OCI-LY1 (cell line): ENCODE measurements around the gene MYD88.
A peak's percentile ranks its signal among the peaks of the same experiment; 100 is the strongest.

ENCODE experiments used
- H2AFZ ChIP-seq: fragments of 200-600 bp; sonication (generic), shearing (Covaris generic); 2 replicates; pipeline ENCODE4 v1.6.0; 2014; ENCODE audit warnings: antibody characterized with exemption, mild to moderate bottlenecking, low read length
- H3F3A ChIP-seq: fragments of 200-600 bp; sonication (generic), shearing (Covaris generic); 2 replicates; pipeline ENCODE4 v1.6.0; 2014; ENCODE audit warnings: mild to moderate bottlenecking, antibody characterized with exemption, low read length, moderate library complexity; ENCODE audit not compliant: insufficient read depth
- H3K27ac ChIP-seq: fragments of 200-600 bp; sonication (generic); 2 replicates; pipeline ENCODE4 v1.5.1; 2014; ENCODE audit warnings: low read length, mixed run types, mild to moderate bottlenecking, low read depth; ENCODE audit not compliant: poor library complexity, severe bottlenecking
- H3K27me3 ChIP-seq: fragments of 200-600 bp; sonication (generic); 2 replicates; pipeline ENCODE4 v1.6.0; 2014; ENCODE audit warnings: antibody characterized with exemption, mild to moderate bottlenecking, low read length, moderate library complexity; ENCODE audit not compliant: insufficient read depth
- H3K36me3 ChIP-seq: fragments of 200-600 bp; sonication (generic); 2 replicates; pipeline ENCODE4 v1.6.1; 2014; ENCODE audit warnings: mild to moderate bottlenecking, antibody characterized with exemption, low read length, moderate library complexity, mixed read lengths; ENCODE audit not compliant: insufficient read depth
- H3K4me1 ChIP-seq: fragments of 200-600 bp; sonication (generic); 2 replicates; pipeline ENCODE4 v1.5.1; 2014; ENCODE audit warnings: mild to moderate bottlenecking, low read length, moderate library complexity; ENCODE audit not compliant: insufficient read depth, severe bottlenecking
- H3K4me2 ChIP-seq: fragments of 200-600 bp; sonication (generic), shearing (Covaris generic); 2 replicates; pipeline ENCODE4 v1.6.1; 2014; ENCODE audit warnings: low read length
- H3K4me3 ChIP-seq: fragments of 200-600 bp; sonication (generic); 2 replicates; pipeline ENCODE4 v1.5.1; 2014; ENCODE audit warnings: low read length, low read depth, mild to moderate bottlenecking, mixed read lengths; ENCODE audit not compliant: poor library complexity, severe bottlenecking
- H3K79me2 ChIP-seq: fragments of 200-600 bp; shearing (Covaris generic); 2 replicates; pipeline ENCODE4 v1.6.1; 2016; ENCODE audit warnings: mixed run types, low read length, mixed read lengths; ENCODE audit not compliant: insufficient read depth
- H3K9ac ChIP-seq: fragments of 200-600 bp; sonication (generic), shearing (Covaris generic); 2 replicates; pipeline ENCODE4 v1.6.1; 2014; ENCODE audit warnings: mild to moderate bottlenecking, low read length, mixed read lengths
- H3K9me2 ChIP-seq: fragments of 200-600 bp; sonication (generic), shearing (Covaris generic); 2 replicates; pipeline ENCODE4 v1.6.1; 2014; ENCODE audit warnings: low read depth, mild to moderate bottlenecking, low read length, mixed read lengths
- H3K9me3 ChIP-seq: fragments of 200-600 bp; shearing (Covaris generic); 2 replicates; pipeline ENCODE4 v1.6.1; 2014; ENCODE audit warnings: low read length, mixed read lengths
- H4K20me1 ChIP-seq: fragments of 200-600 bp; sonication (generic), shearing (Covaris generic); 2 replicates; pipeline ENCODE4 v1.6.0; 2016; ENCODE audit warnings: mild to moderate bottlenecking, low read length; ENCODE audit not compliant: insufficient read depth
- CTCF ChIP-seq: fragments of 200-600 bp; sonication (generic), shearing (Covaris generic); IDR thresholded peaks from 2 replicates; pipeline ENCODE4 v1.5.1; 2017; ENCODE audit warnings: mild to moderate bottlenecking, antibody characterized with exemption, low read length, moderate library complexity, mixed read lengths
- EZH2 ChIP-seq: fragments of 200-600 bp; sonication (generic), shearing (Covaris generic); IDR thresholded peaks from 2 replicates; pipeline ENCODE4 v1.8.0; 2017; ENCODE audit warnings: borderline replicate concordance, mixed run types, mild to moderate bottlenecking, antibody characterized with exemption, low read length, moderate library complexity, mixed read lengths

Gene MYD88

GRCh38 chr3:38136393-38136776, 2.1 kb upstream of the MYD88 start:
- Histone ChIP-seq H3K27me3 (no peaks in the 10 kb centered on the region), H2AFZ (no peak overlapping the region), H3K9me2 (no peaks in the 10 kb centered on the region), H4K20me1 (no peaks in the 10 kb centered on the region), H3F3A (no peaks in the 10 kb centered on the region), H3K27ac (peak overlapping the region; percentile 21), H3K4me1 (peaks cover 32% of the 10 kb centered on the region), H3K36me3 (peaks cover 36% of the 10 kb centered on the region), H3K9ac (peak overlapping the region; percentile 83), H3K9me3 (no peaks in the 10 kb centered on the region), H3K79me2 (no peaks in the 10 kb centered on the region), H3K4me2 (peak overlapping the region; percentile 82), H3K4me3 (peak overlapping the region; percentile 94)
- TF ChIP-seq EZH2, result no peak
- no peak for TF ChIP-seq CTCF

GRCh38 chr3:38136777-38137614, 1.5 kb upstream of the MYD88 start, which contains the start of gene ACAA1:
Gene ACAA1, minus strand, starts transcription at chr3:38137127. Its CDS starts 92 bp downstream, at chr3:38137035.
- Histone ChIP-seq H3K4me1 (peaks cover 32% of the 10 kb centered on the region), H3K36me3 (peaks cover 38% of the 10 kb centered on the region), H3F3A (no peaks in the 10 kb centered on the region), H3K79me2 (no peaks in the 10 kb centered on the region), H3K9me2 (no peaks in the 10 kb centered on the region), H3K27me3 (no peaks in the 10 kb centered on the region), H3K4me3 (peak within 1 kb of the TSS; percentile 94), H3K27ac (peak within 1 kb of the TSS; percentile 21), H2AFZ (no peak within 1 kb of the TSS), H3K9me3 (no peaks in the 10 kb centered on the region), H4K20me1 (no peaks in the 10 kb centered on the region), H3K4me2 (peak within 1 kb of the TSS; percentile 82), H3K9ac (peak within 1 kb of the TSS; percentile 93)
- TF ChIP-seq CTCF, result no peak
- no peak for TF ChIP-seq EZH2

GRCh38 chr3:38137615-38138348, 679 bp upstream of the MYD88 start:
- Histone ChIP-seq H3K9me2 (no peaks in the 10 kb centered on the region), H3K4me3 (peak overlapping the region; percentile 94), H3K27me3 (no peaks in the 10 kb centered on the region), H3K36me3 (peaks cover 37% of the 10 kb centered on the region), H3F3A (no peaks in the 10 kb centered on the region), H3K79me2 (no peaks in the 10 kb centered on the region), H3K9ac (peak overlapping the region; percentile 93), H3K4me1 (peaks cover 32% of the 10 kb centered on the region), H3K4me2 (peak overlapping the region; percentile 80), H3K9me3 (no peaks in the 10 kb centered on the region), H3K27ac (peak overlapping the region; percentile 14), H2AFZ (no peak overlapping the region), H4K20me1 (no peaks in the 10 kb centered on the region)
- TF ChIP-seq EZH2, result no peak
- TF ChIP-seq CTCF, result no peak
